ENCODE results near the gene SCARB1.
A peak's percentile ranks its signal among the peaks of the same experiment; 100 is the strongest.

Gene SCARB1

DNA sequence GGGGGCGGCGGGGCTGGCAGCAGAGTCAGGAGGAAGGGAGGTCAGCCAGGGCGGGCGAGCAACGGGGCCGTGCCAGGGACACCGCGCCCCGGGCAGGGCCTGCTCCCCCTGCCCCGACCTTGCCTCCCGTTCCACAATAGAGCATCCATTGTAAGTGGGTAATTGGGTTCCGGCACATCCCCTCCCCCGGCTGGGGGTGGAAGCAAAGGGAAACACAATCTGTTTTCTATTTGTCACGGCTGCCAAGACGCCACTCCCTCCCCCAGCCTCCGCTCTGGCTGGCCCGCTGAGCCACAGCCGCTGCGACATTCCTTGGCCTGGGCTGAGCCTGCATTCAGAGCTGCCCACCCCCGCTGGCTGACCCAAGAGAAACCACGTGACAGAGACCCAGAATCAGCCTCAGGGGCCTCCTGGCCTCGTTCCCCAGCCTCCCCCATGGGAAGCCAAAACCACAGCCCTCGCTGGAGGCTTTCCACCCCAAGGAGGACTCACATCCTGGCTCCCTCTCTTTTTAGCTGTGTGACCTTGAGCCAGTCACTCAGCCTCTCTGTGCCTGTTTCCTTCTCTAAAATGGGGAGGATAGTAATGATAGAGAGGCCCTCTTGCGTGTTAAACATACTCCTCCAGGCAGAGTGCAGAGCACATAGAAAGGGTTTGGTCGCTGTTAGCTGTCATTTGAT, 117.6 kb downstream of the SCARB1 start:
- peak; percentile 96 for DNase-seq (ENCODE audit: low spot score)

DNA sequence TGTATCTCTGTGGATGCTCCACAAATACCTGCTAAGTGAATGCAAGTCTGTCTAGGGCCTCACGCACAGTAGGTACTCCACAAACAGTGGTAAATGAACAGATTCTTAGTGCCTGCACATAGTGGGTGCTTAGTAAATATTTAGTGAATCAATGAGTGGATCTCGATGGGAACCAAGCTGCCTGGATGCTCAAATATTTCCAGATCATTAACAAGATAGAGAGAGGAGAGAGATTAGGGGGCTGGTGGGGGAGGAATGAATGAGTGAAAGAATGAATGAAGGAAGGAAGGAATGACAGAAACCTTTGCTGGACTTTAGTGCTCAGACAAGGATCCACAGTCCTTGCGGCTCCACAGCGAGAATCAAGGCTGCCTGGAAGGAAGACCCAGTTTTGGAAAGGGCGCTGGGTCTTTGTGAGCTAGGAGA, 118.2 kb downstream of the SCARB1 start:
- no peak for DNase-seq (ENCODE audit: low spot score)

DNA sequence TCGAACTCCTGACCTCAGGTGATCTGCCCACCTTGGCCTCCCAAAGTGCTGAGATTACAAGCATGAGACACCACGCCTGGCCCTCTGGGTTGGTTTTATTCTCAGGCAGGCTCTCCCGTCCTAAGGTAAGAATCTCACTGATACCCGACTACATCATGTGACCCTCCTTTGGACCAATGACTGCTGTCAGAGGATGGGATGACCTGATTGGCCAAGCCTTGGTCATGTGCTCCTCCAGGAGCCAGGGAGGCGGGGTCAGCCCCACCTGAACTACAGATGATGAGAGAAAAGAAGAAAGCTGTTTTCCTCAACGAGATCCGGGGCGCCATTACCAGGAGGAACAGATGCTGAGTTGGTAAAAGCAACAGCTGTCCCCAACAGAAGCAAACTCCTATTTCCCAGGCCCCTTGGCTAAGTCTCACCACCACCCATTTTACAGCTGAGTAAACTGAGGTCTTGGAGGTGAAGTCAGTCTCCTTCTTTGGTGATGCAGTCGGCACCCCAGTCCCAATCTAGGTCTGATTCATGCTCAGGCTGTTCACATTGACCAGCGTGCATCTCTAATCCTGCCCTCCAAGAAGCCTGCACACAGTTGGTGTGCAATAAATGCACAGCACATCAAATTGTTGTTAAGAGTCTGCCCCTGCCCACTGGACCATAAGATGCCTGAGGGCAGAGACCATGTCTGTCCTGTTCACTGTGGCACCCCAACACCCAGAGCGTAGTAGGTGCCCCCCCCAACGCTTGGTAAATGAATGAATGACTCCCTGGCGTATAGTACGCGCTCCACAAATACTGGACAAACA, 118.8 kb downstream of the SCARB1 start:
- peak; percentile 88 for DNase-seq (ENCODE audit: low spot score)

DNA sequence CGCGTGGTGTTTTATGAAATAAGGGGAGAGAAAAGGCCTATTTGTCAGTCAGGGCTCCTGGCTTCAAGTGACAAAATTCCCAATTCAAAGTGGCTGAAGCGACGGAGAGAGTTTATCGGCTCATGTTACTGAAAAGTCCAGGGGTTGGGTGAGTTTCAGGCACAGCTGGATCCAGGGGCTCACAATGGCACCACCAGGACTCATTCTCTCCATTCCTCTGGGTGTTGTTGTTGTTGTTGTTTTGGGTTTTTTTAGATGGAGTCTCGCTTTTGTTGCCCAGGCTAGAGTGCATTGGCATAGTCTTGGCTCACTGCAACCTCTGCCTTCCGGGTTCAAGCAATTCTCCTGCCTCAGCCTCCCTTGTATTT, 119.4 kb downstream of the SCARB1 start:
- DNase-seq (ENCODE audit: low spot score), result no peak

DNA sequence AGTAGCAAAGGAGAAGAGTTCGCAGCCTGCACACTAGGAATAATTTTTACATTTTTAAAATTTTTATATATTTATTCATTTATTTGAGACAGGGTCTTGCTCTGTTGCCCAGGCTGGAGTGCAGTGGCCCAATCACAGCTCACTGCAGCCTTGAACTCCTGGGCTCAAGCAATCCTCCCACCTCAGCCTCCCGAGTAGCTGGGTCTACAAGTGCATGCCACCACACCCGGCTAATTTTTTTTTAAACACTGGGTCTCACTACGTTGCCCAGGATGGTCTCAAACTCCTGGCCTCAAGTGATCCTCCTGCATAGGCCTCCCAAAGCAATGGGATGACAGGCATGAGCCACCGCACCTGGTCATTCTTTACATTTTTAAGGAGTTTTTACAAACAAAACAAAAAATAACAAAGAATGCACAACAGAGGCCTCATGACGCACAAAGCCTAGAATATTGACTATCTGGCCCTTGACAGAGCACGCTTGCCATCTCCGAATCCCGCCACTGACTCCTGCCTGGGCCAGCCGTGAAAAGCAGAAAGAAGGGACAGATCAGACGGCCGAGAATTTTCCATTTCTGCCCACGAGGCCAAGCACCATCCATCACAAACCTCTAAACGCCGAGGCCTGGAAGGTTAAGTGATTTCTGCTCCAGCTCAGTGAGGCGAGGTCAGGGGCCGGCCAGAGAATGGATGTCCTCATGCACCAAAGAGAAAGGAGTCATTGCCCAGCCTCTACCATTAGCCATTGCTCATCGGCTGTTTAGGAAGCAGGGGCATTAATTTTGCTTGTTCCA, 120.0 kb downstream of the SCARB1 start:
- DNase-seq (ENCODE audit: low spot score), result no peak

DNA sequence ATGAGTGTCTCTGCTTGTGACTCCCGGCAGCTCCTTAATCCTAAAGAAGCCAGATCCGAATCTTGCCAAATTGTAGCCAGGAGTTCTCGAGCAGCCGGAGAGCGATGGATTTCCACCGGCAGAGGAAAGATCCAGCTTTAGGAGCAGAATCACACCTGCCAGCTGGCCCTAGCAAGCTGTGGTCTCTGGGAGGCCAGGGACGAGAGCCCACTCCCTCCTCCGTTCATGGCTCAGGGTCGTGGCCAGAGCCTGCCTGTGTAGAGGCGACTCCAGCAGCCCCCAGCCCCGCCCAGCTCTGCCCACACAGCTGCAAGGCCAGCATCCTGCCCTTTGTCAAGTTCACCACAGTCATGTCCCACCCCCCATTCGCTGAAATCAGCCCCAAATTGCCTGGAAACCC, 121.0 kb downstream of the SCARB1 start:
- no peak for DNase-seq (ENCODE audit: low spot score)

DNA sequence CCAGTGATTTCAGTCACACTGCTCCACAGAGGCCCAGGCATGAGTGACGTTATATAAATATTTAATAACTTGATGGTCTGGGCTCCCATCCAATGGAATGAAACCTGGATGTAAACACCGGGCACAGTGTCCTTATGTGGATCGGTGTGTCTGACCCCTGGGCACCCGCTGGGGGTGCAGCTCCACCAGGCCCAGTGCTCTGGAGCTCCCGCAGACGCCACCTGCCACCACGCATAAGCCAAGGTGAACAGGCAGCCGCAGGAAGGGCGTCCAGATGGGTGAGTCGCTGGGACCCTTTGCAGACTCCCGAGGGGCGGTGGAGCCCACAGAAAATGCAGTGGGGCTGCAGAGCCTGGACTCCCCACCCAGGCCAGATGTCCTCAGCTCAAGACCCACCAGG, 121.6 kb downstream of the SCARB1 start:
- DNase-seq (ENCODE audit: low spot score), result no peak

DNA sequence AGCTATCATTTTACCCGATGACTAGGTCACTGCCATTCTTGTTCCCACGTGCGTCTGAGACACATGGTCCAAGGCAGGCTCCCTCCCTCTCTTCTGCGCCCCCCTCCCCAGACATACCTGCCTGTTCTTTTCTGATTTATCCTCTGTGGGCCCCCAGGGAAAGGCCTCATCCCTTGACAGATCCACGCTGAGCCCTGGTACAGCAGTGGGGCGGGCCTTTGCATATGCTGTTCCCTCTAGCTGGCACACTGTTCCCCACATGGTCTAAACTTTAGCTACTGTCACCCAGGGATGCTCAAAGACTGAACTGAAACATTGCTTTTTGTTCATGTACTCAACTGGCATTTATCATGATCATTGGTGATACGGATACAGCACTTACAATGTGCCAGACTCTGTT, 122.5 kb downstream of the SCARB1 start:
- no peak for DNase-seq (ENCODE audit: low spot score)

DNA sequence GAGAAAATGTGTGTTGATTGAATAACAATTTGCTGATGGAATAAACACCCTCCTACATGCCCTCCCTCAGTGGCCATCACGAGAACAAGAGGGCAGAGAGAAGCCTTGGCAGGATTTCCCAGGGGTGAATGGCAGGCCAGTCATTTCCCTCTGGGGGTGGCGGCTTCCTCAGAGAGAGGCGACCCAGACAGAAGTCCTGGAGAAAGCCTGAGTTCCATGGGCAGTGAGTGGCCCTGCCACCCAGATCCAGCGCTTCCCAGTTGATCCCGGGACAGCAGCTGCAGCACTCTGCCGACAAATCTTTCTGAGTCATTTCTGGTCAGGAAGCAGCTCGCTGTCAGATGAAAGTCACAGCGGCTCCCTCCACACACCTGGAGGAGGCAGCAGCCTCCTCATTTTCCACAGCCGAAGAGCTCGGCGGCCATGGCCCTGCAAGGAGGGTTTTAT, 123.0 kb downstream of the SCARB1 start:
- no peak for DNase-seq (ENCODE audit: low spot score)

DNA sequence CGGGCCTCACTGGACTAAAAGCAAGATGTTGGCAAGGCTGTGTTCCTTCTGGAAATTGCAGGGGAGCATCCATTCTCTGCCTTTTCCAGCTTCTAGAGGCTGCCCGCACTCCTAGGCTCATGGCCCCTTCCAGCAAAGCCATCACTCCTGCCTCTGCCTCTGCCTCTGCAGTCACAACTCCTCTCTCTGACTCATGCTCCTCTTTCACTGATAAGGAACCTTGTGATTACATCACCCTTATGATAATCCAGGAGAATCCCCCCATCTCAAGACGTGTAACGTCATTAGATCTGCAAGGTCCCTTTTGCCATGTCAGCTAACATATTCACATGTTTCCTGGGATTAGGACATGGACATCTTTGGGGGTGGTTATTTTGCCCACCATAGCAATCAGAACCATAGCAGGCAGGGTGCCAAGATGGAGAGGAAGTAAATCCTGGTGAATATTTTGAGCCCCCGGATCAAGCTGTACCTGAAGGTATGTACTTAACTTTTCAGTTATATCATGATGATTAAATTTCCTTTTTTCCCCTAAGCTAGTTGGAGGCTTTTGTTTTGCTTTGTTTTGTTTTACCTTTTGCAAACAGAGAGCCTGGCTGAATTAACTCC, 123.6 kb downstream of the SCARB1 start:
- no peak for DNase-seq (ENCODE audit: low spot score)

DNA sequence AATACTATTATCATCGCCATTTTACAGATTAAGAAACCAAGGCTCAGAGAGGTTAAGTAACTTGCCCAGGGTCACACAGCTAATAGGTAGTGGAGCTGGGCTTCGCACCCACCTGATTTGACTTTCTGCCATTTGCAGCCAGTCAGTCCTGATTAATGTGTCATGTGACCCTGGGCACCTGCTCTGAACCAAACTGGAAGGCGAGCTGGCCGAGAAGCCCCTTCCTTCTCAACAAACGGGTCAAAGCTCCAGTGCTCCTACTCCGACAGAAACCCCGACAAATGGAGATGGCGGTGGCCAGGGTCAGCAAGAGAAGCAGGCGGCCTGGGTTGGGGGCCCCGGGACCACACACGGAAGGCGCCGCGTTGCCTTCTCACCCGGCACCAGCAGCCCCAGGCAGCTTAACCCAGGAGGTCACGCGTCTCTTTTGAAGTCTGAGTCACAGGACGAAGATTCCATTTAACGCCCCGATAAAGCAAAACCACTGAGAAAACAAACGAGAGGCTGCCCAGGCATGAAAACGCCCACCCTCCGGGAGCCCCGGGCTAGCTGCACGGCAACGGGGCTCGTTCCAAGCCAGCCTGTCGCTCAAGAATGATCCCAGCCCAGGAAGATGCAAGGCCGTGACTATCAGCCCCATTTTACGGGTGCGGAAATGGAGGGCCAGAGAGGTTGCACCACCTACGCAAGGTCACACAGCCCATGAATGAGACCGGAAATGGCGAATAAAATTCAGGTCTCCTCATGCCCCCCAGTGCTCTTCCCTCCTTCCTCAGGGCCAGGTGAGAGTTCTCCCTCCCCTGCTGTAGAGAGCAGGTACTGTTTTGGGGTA, 124.8 kb downstream of the SCARB1 start:
- no peak for DNase-seq (ENCODE audit: low spot score)

DNA sequence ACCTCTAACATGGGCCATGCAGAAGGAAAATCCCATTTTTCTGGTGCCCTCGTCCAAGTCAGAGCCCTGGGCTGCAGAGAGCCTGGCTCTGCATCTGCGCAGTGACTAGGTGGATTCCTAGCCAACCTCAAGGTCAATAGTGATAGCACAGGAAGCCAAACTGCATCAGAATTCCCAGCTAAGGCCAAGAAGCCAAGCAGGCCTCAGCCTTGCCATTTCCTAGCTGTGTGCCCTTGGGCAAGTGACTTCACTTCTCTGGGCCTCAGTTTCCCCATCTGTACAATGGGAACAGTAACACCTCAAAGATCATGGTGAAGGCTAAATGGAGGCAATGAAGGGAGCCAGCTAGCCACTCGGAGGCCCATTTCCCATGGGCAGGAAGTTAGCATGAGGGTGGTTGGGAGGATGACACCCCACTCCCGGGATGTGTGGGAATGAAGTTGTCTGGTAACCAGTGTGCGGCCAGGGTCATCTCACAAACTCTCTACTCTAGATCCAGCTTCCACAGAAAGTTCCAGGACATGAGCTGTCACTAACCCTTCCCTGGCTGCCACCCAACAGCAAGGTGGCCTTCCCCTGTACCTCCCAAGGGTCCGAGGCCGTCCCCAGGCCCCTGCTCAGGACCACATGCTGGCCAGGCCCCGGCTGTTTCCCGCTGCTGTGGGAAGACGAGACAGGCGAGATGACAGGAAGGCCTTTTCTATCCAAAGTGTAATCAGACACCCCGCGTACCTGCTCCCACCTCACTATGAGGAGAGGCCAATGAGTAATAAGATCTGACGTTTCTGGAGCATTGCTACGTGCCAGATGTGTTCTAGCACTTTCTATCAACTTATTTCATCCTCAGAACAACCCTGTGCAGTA, 125.7 kb downstream of the SCARB1 start:
- DNase-seq (ENCODE audit: low spot score), result no peak

DNA sequence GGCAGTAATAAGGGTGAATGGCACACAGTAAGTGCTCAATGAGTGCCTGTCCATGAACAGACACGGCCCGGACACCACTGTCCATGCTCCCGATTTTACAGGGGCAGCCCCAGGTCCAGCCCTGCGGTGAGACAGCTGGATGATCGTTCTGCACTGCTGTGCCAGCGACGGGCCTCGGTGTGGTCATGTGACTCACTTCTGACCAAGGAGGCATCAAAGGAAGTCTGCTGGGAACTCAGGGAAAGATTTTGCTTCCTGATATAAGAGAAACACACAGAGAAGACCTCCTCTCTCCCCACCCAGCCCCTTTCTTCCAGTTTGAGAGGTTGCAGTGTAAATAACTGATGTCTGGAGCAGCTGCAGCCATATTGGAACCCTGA, 126.6 kb downstream of the SCARB1 start:
- no peak for DNase-seq (ENCODE audit: low spot score)

DNA sequence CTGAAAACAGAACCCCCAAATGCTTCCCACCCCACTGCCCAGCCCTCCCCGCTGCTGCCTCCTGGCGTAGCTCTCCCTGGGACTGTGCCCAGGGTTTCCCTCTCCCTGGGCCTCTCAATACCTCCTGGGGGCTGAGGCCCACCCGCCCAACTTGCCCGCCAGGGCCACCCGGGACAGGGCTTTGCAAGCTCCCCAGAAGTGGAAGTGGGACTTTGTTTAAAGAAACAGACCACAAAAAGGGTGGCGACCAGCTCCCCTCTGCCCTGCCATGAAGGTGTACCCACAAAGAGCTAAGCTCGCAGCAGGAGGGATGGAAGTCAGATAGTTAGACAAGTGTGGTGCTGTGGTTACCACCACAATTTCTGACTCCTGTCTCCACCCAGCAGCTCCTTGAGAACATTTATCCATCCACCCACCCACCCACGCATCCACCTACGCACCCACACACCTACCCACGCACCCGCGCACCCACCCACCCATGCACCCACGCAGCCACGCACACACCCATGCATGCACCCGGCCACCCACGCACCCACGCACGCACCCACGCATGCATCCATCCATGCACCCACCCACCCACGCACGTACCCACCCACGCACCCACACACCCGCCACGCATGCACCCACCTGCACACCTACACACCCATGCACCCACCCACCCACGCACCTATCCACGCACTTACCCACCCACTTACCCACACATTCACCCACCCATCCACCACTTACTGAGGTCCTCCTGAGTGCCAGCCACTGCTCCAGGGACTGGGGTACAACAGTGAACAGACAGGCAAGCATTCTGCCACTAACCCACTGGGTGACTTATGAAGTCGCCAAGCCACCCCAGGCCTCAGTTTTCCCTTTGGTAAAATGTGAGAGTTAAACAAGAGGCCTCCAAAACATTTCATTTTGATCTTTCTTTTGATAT, 127.3 kb downstream of the SCARB1 start:
- DNase-seq (ENCODE audit: low spot score), result no peak

DNA sequence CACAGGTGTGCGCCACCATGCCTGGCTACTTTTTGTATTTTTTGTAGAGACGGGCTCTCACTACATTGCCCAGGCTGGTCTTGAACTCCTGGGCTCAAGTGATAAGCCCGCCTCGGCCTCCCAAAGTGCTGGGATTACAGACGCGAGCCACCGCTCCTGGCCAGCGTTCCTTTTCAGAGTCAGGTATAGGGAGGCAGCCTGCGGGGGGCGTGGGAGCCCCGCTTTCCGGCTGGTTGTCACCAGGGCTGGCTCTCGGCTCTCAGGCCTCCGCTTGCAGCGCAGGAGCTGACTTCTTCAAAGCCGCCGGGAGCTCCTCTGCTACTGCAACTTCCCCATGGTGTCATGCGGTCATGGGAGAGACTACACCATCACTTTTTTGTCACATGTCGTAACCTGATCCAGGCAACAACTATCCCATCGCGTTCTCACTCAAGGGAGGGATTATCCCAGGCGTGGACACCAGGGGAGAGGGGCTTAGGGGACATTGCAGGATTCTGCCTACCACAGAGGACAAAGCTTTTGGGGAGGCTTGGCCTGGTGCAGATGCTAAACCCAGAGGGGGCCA, 129.4 kb downstream of the SCARB1 start:
- peak; percentile 81 for DNase-seq (ENCODE audit: low spot score)

DNA sequence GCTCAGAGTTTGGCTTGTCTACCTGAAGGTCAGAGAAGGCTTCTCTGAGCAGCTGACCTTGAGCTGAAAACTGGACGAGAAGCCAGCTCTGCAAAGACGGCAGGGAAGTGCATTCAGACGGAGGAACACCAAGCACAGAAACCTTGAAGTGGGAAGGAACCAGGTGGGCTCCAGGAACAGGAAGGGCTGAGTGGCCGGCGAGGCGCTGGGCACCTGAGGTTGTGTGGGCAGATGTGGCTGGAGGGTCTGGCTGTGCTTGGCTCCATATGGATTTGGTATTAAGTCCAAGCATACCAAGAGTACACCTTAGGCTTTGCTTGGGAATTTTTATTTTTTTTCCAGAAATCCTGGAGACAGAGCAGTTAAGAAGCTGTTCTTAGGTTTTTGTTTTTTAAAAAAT, 130.6 kb downstream of the SCARB1 start:
- no peak for DNase-seq (ENCODE audit: low spot score)

DNA sequence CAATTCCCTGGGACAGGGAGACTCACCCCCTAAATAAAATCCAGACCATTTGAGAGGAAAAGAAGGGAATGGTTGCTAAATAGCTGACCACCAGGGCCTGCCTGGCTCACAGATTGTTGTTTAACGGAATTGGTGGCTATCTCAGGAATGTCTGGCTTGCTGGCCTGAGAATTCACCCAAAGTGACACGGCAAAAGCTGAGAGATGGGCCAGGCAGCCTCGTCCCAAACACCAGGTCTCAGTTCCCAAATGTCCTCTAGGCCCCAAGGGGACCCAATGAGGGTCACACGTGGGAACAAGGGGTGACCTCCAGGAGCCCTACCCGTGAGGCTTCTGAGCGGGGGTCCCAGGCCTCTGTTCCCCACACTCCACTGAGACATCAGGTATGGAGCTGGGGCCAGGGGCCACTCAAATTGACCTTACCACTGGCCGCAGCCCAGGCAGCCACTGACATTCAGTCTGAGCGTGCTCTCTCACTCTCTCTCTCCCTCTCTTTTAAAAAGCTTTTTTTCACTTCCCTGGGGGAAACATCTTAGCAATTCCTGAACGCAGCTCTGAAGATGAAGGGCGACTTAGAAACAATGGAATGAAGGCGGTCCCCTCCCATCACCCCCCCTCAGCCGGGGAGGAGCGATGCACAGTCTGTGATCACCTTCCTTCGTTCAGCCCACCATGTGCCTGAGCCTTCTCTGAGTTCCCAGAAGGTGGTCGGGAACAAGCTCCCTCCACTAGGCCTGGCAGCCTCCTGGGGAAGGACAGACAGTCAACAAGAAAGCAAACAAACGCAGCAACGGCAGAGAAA, 131.2 kb downstream of the SCARB1 start:
- DNase-seq (ENCODE audit: low spot score), result no peak

DNA sequence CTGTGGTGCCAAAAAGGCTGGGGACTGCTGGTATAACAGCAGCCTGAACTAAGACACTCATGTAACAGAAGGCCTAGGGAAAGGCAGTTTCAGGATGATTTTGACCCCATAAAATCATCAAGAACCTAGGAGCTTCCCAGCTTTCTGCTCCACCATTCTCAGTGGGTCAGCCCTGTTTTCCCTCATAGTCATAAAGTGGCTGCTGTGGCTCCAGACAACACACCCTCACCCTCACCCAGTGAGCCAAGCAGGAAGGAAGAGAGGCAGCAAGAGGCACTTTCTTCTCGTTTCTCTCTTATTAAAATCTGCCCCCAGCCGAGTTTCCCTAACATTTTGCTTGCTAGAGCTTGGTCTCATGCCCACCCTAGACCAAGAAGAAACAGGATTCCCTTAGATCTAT, 131.8 kb downstream of the SCARB1 start:
- no peak for DNase-seq (ENCODE audit: low spot score)

Data from iPS-NIHi11 (cell line).